Measurements from ENCODE around the gene PLIN4. TPM values are rescaled to one million over a fixed set of nuclear protein-coding genes. Genes with fewer than 3 reads are reported as not detected.

The PLIN4 gene
- total RNA-seq, 1 donor from 2014 or later, result 0.32 TPM

- DNase-seq (ENCODE audit: low read depth), result no peak
Observed at GRCh38 chr19:4507804-4508203, 10.5 kb downstream of the PLIN4 start.

GRCh38 chr19:4507150-4507452 is 11.2 kb downstream of the PLIN4 start:
- no peak for DNase-seq (ENCODE audit: low read depth)

GRCh38 chr19:4506449-4507149 is 11.7 kb downstream of the PLIN4 start:
- DNase-seq (ENCODE audit: low read depth), result no peak

GRCh38 chr19:4505570-4506448 is 12.5 kb downstream of the PLIN4 start:
- DNase-seq (ENCODE audit: low read depth), result no peak

- DNase-seq (ENCODE audit: low read depth), result no peak
Observed at GRCh38 chr19:4504891-4505569, 13.3 kb downstream of the PLIN4 start.

- peak; percentile 75 for DNase-seq (ENCODE audit: low read depth)
Observed at GRCh38 chr19:4504297-4504701, 14.0 kb downstream of the PLIN4 start.

GRCh38 chr19:4503825-4504170 is 14.5 kb downstream of the PLIN4 start:
- DNase-seq (ENCODE audit: low read depth), result no peak

GRCh38 chr19:4503132-4503824 is 15.0 kb downstream of the PLIN4 start:
- DNase-seq (ENCODE audit: low read depth), result peak; percentile 18

GRCh38 chr19:4502282-4503131 is 15.8 kb downstream of the PLIN4 start:
- DNase-seq (ENCODE audit: low read depth), result no peak

- DNase-seq (ENCODE audit: low read depth), result no peak
Observed at GRCh38 chr19:4501691-4502090, 16.6 kb downstream of the PLIN4 start.

- DNase-seq (ENCODE audit: low read depth), result no peak
Observed at GRCh38 chr19:4500841-4501591, 17.3 kb downstream of the PLIN4 start.

GRCh38 chr19:4499855-4500254 is 18.4 kb downstream of the PLIN4 start:
- DNase-seq (ENCODE audit: low read depth), result no peak

GRCh38 chr19:4499318-4499717 is 19.0 kb downstream of the PLIN4 start:
- DNase-seq (ENCODE audit: low read depth), result no peak

- DNase-seq (ENCODE audit: low read depth), result no peak
Observed at GRCh38 chr19:4498694-4499093, 19.6 kb downstream of the PLIN4 start.

- no peak for DNase-seq (ENCODE audit: low read depth)
Observed at GRCh38 chr19:4497770-4498389, 20.4 kb downstream of the PLIN4 start.

GRCh38 chr19:4496304-4496703 is 22.0 kb downstream of the PLIN4 start:
- DNase-seq (ENCODE audit: low read depth), result no peak

- no peak for DNase-seq (ENCODE audit: low read depth)
Observed at GRCh38 chr19:4495471-4495870, 22.8 kb downstream of the PLIN4 start.

- DNase-seq (ENCODE audit: low read depth), result no peak
Observed at GRCh38 chr19:4494691-4495064, 23.6 kb downstream of the PLIN4 start.

- no peak for DNase-seq (ENCODE audit: low read depth)
Observed at GRCh38 chr19:4493929-4494690, 24.2 kb downstream of the PLIN4 start.

All from myocyte (in vitro differentiated cells).